ENCODE measurements around the gene ANKRD55. TPM values are rescaled to one million over a fixed set of nuclear protein-coding genes. Genes with fewer than 3 reads are reported as not detected.

Gene ANKRD55
- total and polyA plus RNA-seq, 2 of the 8 experiments (the other 6 are each of a cell fraction or from before 2014, with no cell fraction given): not detected

GRCh38 chr5:56262279-56262678, 29.1 kb upstream of the ANKRD55 start:
- Histone ChIP-seq H3K36me3 (ENCODE audit: control insufficient read depth in 2 of 4, insufficient read depth in 4 of 4, low read length in 3 of 4) (no peaks in the 10 kb centered on the region), H3K79me2 (ENCODE audit: control insufficient read depth in 1 of 2, insufficient read depth in 2 of 2, low read length in 2 of 2) (no peaks in the 10 kb centered on the region)
- POLR2A ChIA-PET (ENCODE audit: partially characterized antibody): no interaction called here

More at GRCh38 chr5:56262279-56262678, 29.1 kb upstream of the ANKRD55 start:
- H2BK120ac ChIP-seq (replicated peaks; ENCODE audit: low read depth, low read length): no peak overlapping the region
- H3K23me2 ChIP-seq (ENCODE audit: low read depth, low read length): no peaks in the 10 kb centered on the region; the same call in 1 of the 2 replicates
- no peak overlapping the region for H4K8ac ChIP-seq (ENCODE audit: extremely low read depth, insufficient read depth, low read length)
- no peak overlapping the region for H3K14ac ChIP-seq (ENCODE audit: insufficient read length)
- no peak overlapping the region for H2BK20ac ChIP-seq (ENCODE audit: low read length)
- H4K91ac ChIP-seq (replicated peaks; ENCODE audit: insufficient read length, low read length): no peak overlapping the region
- no peak overlapping the region for H2AK5ac ChIP-seq (ENCODE audit: low read depth, low read length)
- FAIRE-seq (no peak), DNase-seq (ENCODE audit: low read depth in 1 of 2, low spot score in 2 of 2) (no peak)
- no peak overlapping the region for H2BK5ac ChIP-seq (ENCODE audit: low read depth, low read length)
- H4K20me1 ChIP-seq (replicated peaks in 1 of 2; ENCODE audit: control insufficient read depth in 1 of 2, insufficient read depth in 2 of 2, low read length in 2 of 2): no peaks in the 10 kb centered on the region
- CTCF ChIA-PET (ENCODE audit: partially characterized antibody): interaction anchor here (3.1 to 5.0 kb wide), 2 partner anchors 576 to 579 kb away, joined by 9 to 32 read pairs; no protein-coding TSS in a partner anchor
- H3K18ac ChIP-seq (ENCODE audit: extremely low read depth, low read length): no peak overlapping the region
- no peak overlapping the region for H3K4ac ChIP-seq (replicated peaks; ENCODE audit: insufficient read length, low read depth, low read length)
- no peak overlapping the region for H3K27ac ChIP-seq (ENCODE audit: low read depth, low read length)
- no peak overlapping the region for H2BK12ac ChIP-seq (ENCODE audit: low read depth, low read length)
- TF ChIP-seq GTF2F1 (IDR thresholded peaks at IDR 0.05; ENCODE audit: borderline replicate concordance, low read depth, low read length) (no peak), CEBPB (IDR thresholded peaks at IDR 0.05; ENCODE audit: low read depth, low read length) (no peak), POLR2A (IDR thresholded peaks at IDR 0.05; ENCODE audit: control extremely low read depth in 1 of 2, low read depth in 2 of 2, low read length in 2 of 2) (no peak), YY1 (IDR thresholded peaks at IDR 0.05; ENCODE audit: low read depth, low read length) (no peak), RXRA (IDR thresholded peaks at IDR 0.05; ENCODE audit: insufficient read depth, low read depth, low read length) (no peak), PHF8 (conservative IDR thresholded peaks at IDR 0.05; ENCODE audit: low read depth, low read length) (no peak)
- no peak overlapping the region for H3K9ac ChIP-seq (replicated peaks in 1 of 4; ENCODE audit: extremely low read depth in 1 of 4, low read depth in 3 of 4, low read length in 3 of 4)
- H3K56ac ChIP-seq (replicated peaks; ENCODE audit: insufficient read length, low read depth, low read length): no peak overlapping the region
- no peak overlapping the region for H2BK15ac ChIP-seq (ENCODE audit: low read length)
- H3K4me2 ChIP-seq (ENCODE audit: insufficient read depth in 1 of 2, low read depth in 2 of 2, low read length in 2 of 2): no peak overlapping the region
- H4K5ac ChIP-seq (ENCODE audit: insufficient read length, low read depth, low read length): no peak overlapping the region
- peaks cover 0 to 8% of the 10 kb centered on the region in 2 experiments; a peak in 1 of 4 replicates for H3K9me3 ChIP-seq (ENCODE audit: insufficient read depth in 2 of 2, low read depth in 1 of 2, low read length in 1 of 2)
- WGBS, 2 experiments (ENCODE audit: extremely low coverage in 1 of 2, insufficient coverage in 1 of 2, insufficient read length in 1 of 2, insufficient replicate concordance in 2 of 2, low coverage in 1 of 2, low lambda C conversion rate in 2 of 2, missing lambda C conversion rate in 1 of 2): 94% methylated on average over 3 of the region's 3 CpGs; no CpG with 5 or more reads in 1 of the 2 experiments
- H3K4me3 ChIP-seq (ENCODE audit: extremely low read depth in 1 of 4, insufficient read depth in 2 of 4, low read depth in 3 of 4, low read length in 4 of 4): no peak overlapping the region
- H3K23ac ChIP-seq (ENCODE audit: insufficient read length): no peak overlapping the region
- no peaks in the 10 kb centered on the region for H3K27me3 ChIP-seq (replicated peaks in 1 of 4; ENCODE audit: control insufficient read depth in 3 of 4, extremely low read depth in 1 of 4, insufficient read depth in 3 of 4, low read length in 3 of 4)
- peaks cover 0 to 3% (median 0%) of the 10 kb centered on the region in 4 experiments; a peak in 1 of 7 replicates for H3K4me1 ChIP-seq (replicated peaks in 1 of 4; ENCODE audit: control insufficient read depth in 3 of 4, insufficient read depth in 4 of 4, low read length in 3 of 4)
- H3K79me1 ChIP-seq (ENCODE audit: low read depth, low read length): no peaks in the 10 kb centered on the region
- H2AFZ ChIP-seq (ENCODE audit: low read length): no peak overlapping the region
